OCI-LY1 (cell line): Measurements from ENCODE around the gene SPRR2A.
"Not testable (repeated sequence)": the region's sequence is repeated elsewhere in the genome, so short reads cannot be mapped to it uniquely, and the experiment has no call there.

Source experiments
- H2AFZ ChIP-seq: fragments of 200-600 bp; sonication (generic), shearing (Covaris generic); 2 replicates; pipeline ENCODE4 v1.6.0; 2014; ENCODE audit warnings: antibody characterized with exemption, mild to moderate bottlenecking, low read length
- H3F3A ChIP-seq: fragments of 200-600 bp; sonication (generic), shearing (Covaris generic); 2 replicates; pipeline ENCODE4 v1.6.0; 2014; ENCODE audit warnings: mild to moderate bottlenecking, antibody characterized with exemption, low read length, moderate library complexity; ENCODE audit not compliant: insufficient read depth
- H3K27ac ChIP-seq: fragments of 200-600 bp; sonication (generic); 2 replicates; pipeline ENCODE4 v1.5.1; 2014; ENCODE audit warnings: low read length, mixed run types, mild to moderate bottlenecking, low read depth; ENCODE audit not compliant: poor library complexity, severe bottlenecking
- H3K27me3 ChIP-seq: fragments of 200-600 bp; sonication (generic); 2 replicates; pipeline ENCODE4 v1.6.0; 2014; ENCODE audit warnings: antibody characterized with exemption, mild to moderate bottlenecking, low read length, moderate library complexity; ENCODE audit not compliant: insufficient read depth
- H3K36me3 ChIP-seq: fragments of 200-600 bp; sonication (generic); 2 replicates; pipeline ENCODE4 v1.6.1; 2014; ENCODE audit warnings: mild to moderate bottlenecking, antibody characterized with exemption, low read length, moderate library complexity, mixed read lengths; ENCODE audit not compliant: insufficient read depth
- H3K4me1 ChIP-seq: fragments of 200-600 bp; sonication (generic); 2 replicates; pipeline ENCODE4 v1.5.1; 2014; ENCODE audit warnings: mild to moderate bottlenecking, low read length, moderate library complexity; ENCODE audit not compliant: insufficient read depth, severe bottlenecking
- H3K4me2 ChIP-seq: fragments of 200-600 bp; sonication (generic), shearing (Covaris generic); 2 replicates; pipeline ENCODE4 v1.6.1; 2014; ENCODE audit warnings: low read length
- H3K4me3 ChIP-seq: fragments of 200-600 bp; sonication (generic); 2 replicates; pipeline ENCODE4 v1.5.1; 2014; ENCODE audit warnings: low read length, low read depth, mild to moderate bottlenecking, mixed read lengths; ENCODE audit not compliant: poor library complexity, severe bottlenecking
- H3K79me2 ChIP-seq: fragments of 200-600 bp; shearing (Covaris generic); 2 replicates; pipeline ENCODE4 v1.6.1; 2016; ENCODE audit warnings: mixed run types, low read length, mixed read lengths; ENCODE audit not compliant: insufficient read depth
- H3K9ac ChIP-seq: fragments of 200-600 bp; sonication (generic), shearing (Covaris generic); 2 replicates; pipeline ENCODE4 v1.6.1; 2014; ENCODE audit warnings: mild to moderate bottlenecking, low read length, mixed read lengths
- H3K9me2 ChIP-seq: fragments of 200-600 bp; sonication (generic), shearing (Covaris generic); 2 replicates; pipeline ENCODE4 v1.6.1; 2014; ENCODE audit warnings: low read depth, mild to moderate bottlenecking, low read length, mixed read lengths
- H3K9me3 ChIP-seq: fragments of 200-600 bp; shearing (Covaris generic); 2 replicates; pipeline ENCODE4 v1.6.1; 2014; ENCODE audit warnings: low read length, mixed read lengths
- H4K20me1 ChIP-seq: fragments of 200-600 bp; sonication (generic), shearing (Covaris generic); 2 replicates; pipeline ENCODE4 v1.6.0; 2016; ENCODE audit warnings: mild to moderate bottlenecking, low read length; ENCODE audit not compliant: insufficient read depth
- CTCF ChIP-seq: fragments of 200-600 bp; sonication (generic), shearing (Covaris generic); IDR thresholded peaks from 2 replicates; pipeline ENCODE4 v1.5.1; 2017; ENCODE audit warnings: mild to moderate bottlenecking, antibody characterized with exemption, low read length, moderate library complexity, mixed read lengths
- EZH2 ChIP-seq: fragments of 200-600 bp; sonication (generic), shearing (Covaris generic); IDR thresholded peaks from 2 replicates; pipeline ENCODE4 v1.8.0; 2017; ENCODE audit warnings: borderline replicate concordance, mixed run types, mild to moderate bottlenecking, antibody characterized with exemption, low read length, moderate library complexity, mixed read lengths

SPRR2A gene

GRCh38 chr1:153023109-153023508 is 34.2 kb downstream of the SPRR2A start:
- Histone ChIP-seq H3K9me3 (no peaks in the 10 kb centered on the region), H2AFZ (no peak overlapping the region), H3K9ac (no peak overlapping the region), H3K9me2 (no peaks in the 10 kb centered on the region), H3K27ac (no peak overlapping the region), H3K27me3 (no peaks in the 10 kb centered on the region), H3F3A (no peaks in the 10 kb centered on the region), H3K36me3 (no peaks in the 10 kb centered on the region), H3K4me3 (no peak overlapping the region), H3K4me1 (no peaks in the 10 kb centered on the region), H3K79me2 (no peaks in the 10 kb centered on the region), H4K20me1 (no peaks in the 10 kb centered on the region), H3K4me2 (no peak overlapping the region)
- TF ChIP-seq CTCF: no peak
- no peak for TF ChIP-seq EZH2

GRCh38 chr1:153022340-153022739 is 35.0 kb downstream of the SPRR2A start:
- H3K9me3 ChIP-seq: not testable (repeated sequence)

GRCh38 chr1:153021829-153022228 is 35.5 kb downstream of the SPRR2A start:
- not testable (repeated sequence) for H3K9me2 ChIP-seq, H3K27me3 ChIP-seq, H3F3A ChIP-seq, H3K9me3 ChIP-seq, H3K4me2 ChIP-seq, H4K20me1 ChIP-seq, H2AFZ ChIP-seq, H3K9ac ChIP-seq, H3K4me1 ChIP-seq, H3K36me3 ChIP-seq, H3K4me3 ChIP-seq, H3K27ac ChIP-seq, H3K79me2 ChIP-seq

More at GRCh38 chr1:153022340-153022739, 35.0 kb downstream of the SPRR2A start:
- not testable (repeated sequence) for H4K20me1 ChIP-seq, H3K27ac ChIP-seq, H3K4me3 ChIP-seq, H3K4me1 ChIP-seq, H3K9me2 ChIP-seq, H3K79me2 ChIP-seq, H3K9ac ChIP-seq, H3K27me3 ChIP-seq, H3K36me3 ChIP-seq, H2AFZ ChIP-seq, H3F3A ChIP-seq, H3K4me2 ChIP-seq

GRCh38 chr1:153011235-153011758 is 46.0 kb downstream of the SPRR2A start:
- not testable (repeated sequence) for H3K27ac ChIP-seq, H4K20me1 ChIP-seq, H3K79me2 ChIP-seq, H3F3A ChIP-seq, H3K4me2 ChIP-seq, H3K27me3 ChIP-seq, H3K9me3 ChIP-seq, H3K4me3 ChIP-seq, H2AFZ ChIP-seq, H3K36me3 ChIP-seq, H3K9ac ChIP-seq, H3K4me1 ChIP-seq, H3K9me2 ChIP-seq
